Neural cell (in vitro differentiated cells): ENCODE measurements around the gene STX8. TPM values are rescaled to one million over a fixed set of nuclear protein-coding genes. Genes with fewer than 3 reads are reported as not detected.

Source experiments
- H2AFZ ChIP-seq: fragments of 200-600, 300-800 bp; sonication (generic), shearing (Covaris generic); 2 replicates; pipeline ENCODE4 v1.6.0; 2014; ENCODE audit warnings: low read depth, mild to moderate bottlenecking, antibody characterized with exemption, low read length, moderate library complexity
- H3F3A ChIP-seq: fragments of 200-600 bp; shearing (Covaris generic); 2 replicates; pipeline ENCODE4 v1.6.1; 2016; ENCODE audit warnings: mild to moderate bottlenecking, moderate library complexity, mixed read lengths, antibody characterized with exemption, low read length; ENCODE audit not compliant: insufficient read depth, poor library complexity, severe bottlenecking
- H3K27ac ChIP-seq: fragments of 200-600, 300-800 bp; sonication (generic), shearing (Covaris generic); 2 replicates; pipeline ENCODE4 v1.5.1; 2014; ENCODE audit warnings: mild to moderate bottlenecking, low read length, moderate library complexity
- H3K27me3 ChIP-seq: fragments of 300-800, 200-600 bp; sonication (generic), shearing (Covaris generic); 2 replicates; pipeline ENCODE4 v1.6.0; 2014; ENCODE audit warnings: mild to moderate bottlenecking, low read depth, low read length, moderate library complexity; ENCODE audit not compliant: insufficient read depth
- H3K36me3 ChIP-seq: fragments of 300-800, 200-600 bp; sonication (generic), shearing (Covaris generic); 2 replicates; pipeline ENCODE4 v1.5.1; 2014; ENCODE audit warnings: mild to moderate bottlenecking, antibody characterized with exemption, low read length, moderate library complexity; ENCODE audit not compliant: insufficient read depth
- H3K4me2 ChIP-seq: fragments of 300-800, 200-600 bp; sonication (generic), shearing (Covaris generic); 2 replicates; pipeline ENCODE4 v1.6.0; 2014; ENCODE audit warnings: mild to moderate bottlenecking, low read length
- H3K4me3 ChIP-seq: fragments of 300-800, 200-600 bp; sonication (generic), shearing (Covaris generic); 2 replicates; pipeline ENCODE4 v1.5.1; 2014; ENCODE audit warnings: mild to moderate bottlenecking, low read length, moderate library complexity
- H3K79me2 ChIP-seq: fragments of 200-600 bp; shearing (Covaris generic); replicated peaks from 2 replicates; pipeline ENCODE4 v1.6.0; 2014; ENCODE audit warnings: mild to moderate bottlenecking, low read length, moderate library complexity; ENCODE audit not compliant: insufficient read depth
- H3K9ac ChIP-seq: fragments of 300-800, 200-600 bp; sonication (generic), shearing (Covaris generic); 2 replicates; pipeline ENCODE4 v1.6.1; 2016; ENCODE audit warnings: mild to moderate bottlenecking, low read length, mixed read lengths
- H3K9me2 ChIP-seq: fragments of 200-600 bp; shearing (Covaris generic); 2 replicates; pipeline ENCODE4 v1.6.1; 2016; ENCODE audit warnings: mild to moderate bottlenecking, low read length, mixed read lengths; ENCODE audit not compliant: insufficient read depth
- H3K9me3 ChIP-seq: fragments of 200-600, 300-800 bp; sonication (generic), shearing (Covaris generic); 2 replicates; pipeline ENCODE4 v1.6.1; 2016; ENCODE audit warnings: mild to moderate bottlenecking, mixed run types, low read length, moderate library complexity, mixed read lengths
- H4K20me1 ChIP-seq: fragments of 200-600 bp; shearing (Covaris generic); 2 replicates; pipeline ENCODE4 v1.6.1; 2016; ENCODE audit warnings: mild to moderate bottlenecking, mixed run types; ENCODE audit not compliant: insufficient read depth
- CTCF ChIP-seq: fragments of 450-650 bp; IDR thresholded peaks from 2 replicates; pipeline ENCODE4 v1.5.1; 2014; ENCODE audit warnings: antibody characterized with exemption, mild to moderate bottlenecking, moderate library complexity; ENCODE audit not compliant: poor library complexity, severe bottlenecking
- EP300 ChIP-seq: fragments of 450-650 bp; conservative IDR thresholded peaks from 2 replicates; pipeline ENCODE4 v1.6.1; 2014; ENCODE audit warnings: antibody characterized with exemption, mild to moderate bottlenecking, moderate library complexity; ENCODE audit not compliant: poor library complexity, severe bottlenecking
- EZH2 ChIP-seq: fragments of 200-600, 300-800 bp; shearing (Covaris generic), sonication (generic); IDR thresholded peaks from 2 replicates; pipeline ENCODE4 v1.6.1; 2014; ENCODE audit warnings: antibody characterized with exemption, low read length, borderline replicate concordance, mild to moderate bottlenecking; ENCODE audit not compliant: insufficient read depth, poor library complexity, severe bottlenecking
- MXI1 ChIP-seq: fragments of 450-650 bp; conservative IDR thresholded peaks from 2 replicates; pipeline ENCODE4 v1.6.1; 2014; ENCODE audit warnings: antibody characterized with exemption, mild to moderate bottlenecking; ENCODE audit not compliant: poor library complexity, severe bottlenecking
- POLR2AphosphoS5 ChIP-seq: IDR thresholded peaks from 2 replicates; pipeline ENCODE4 v1.6.1; 2012
- RAD21 ChIP-seq: fragments of 450-650 bp; conservative IDR thresholded peaks from 2 replicates; pipeline ENCODE4 v1.6.1; 2014; ENCODE audit warnings: antibody characterized with exemption, mild to moderate bottlenecking, moderate library complexity
- REST ChIP-seq: IDR thresholded peaks from 2 replicates; pipeline ENCODE4 v1.6.1; 2012; ENCODE audit warnings: borderline replicate concordance
- SMC3 ChIP-seq: fragments of 450-650 bp; conservative IDR thresholded peaks from 2 replicates; pipeline ENCODE4 v1.6.1; 2014; ENCODE audit warnings: antibody characterized with exemption, mild to moderate bottlenecking, moderate library complexity; ENCODE audit not compliant: poor library complexity
- TAF1 ChIP-seq: IDR thresholded peaks from 2 replicates; pipeline ENCODE4 v1.6.1; 2012; ENCODE audit warnings: low read depth
- polyA plus RNA-seq: library from polyadenylated mRNA; depleted of rRNA; stranded (reverse); fragments of >200 nt; gene quantifications from 2 replicates; pipeline ENCODE4 v1.2.3, GENCODE V29; 2014

STX8 gene
- polyA plus RNA-seq, 1 donor from 2014 or later = 100 TPM

- Histone ChIP-seq H3K27me3 (no peaks in the 10 kb centered on the region), H3K4me3 (no peak overlapping the region), H3K9me3 (no peaks in the 10 kb centered on the region), H4K20me1 (no peaks in the 10 kb centered on the region), H3K27ac (no peak overlapping the region), H3K9me2 (no peaks in the 10 kb centered on the region), H3K9ac (no peak overlapping the region), H3K4me2 (no peak overlapping the region), H3K79me2 (no peaks in the 10 kb centered on the region), H2AFZ (no peak overlapping the region), H3F3A (no peaks in the 10 kb centered on the region), H3K36me3 (no peaks in the 10 kb centered on the region)
- TF ChIP-seq CTCF = no peak
- no peak for TF ChIP-seq EZH2
- no peak for TF ChIP-seq RAD21
- TF ChIP-seq EP300 = no peak
- TF ChIP-seq MXI1 = no peak
Measured at GRCh38 chr17:9294661-9295210, 280.9 kb downstream of the STX8 start.

- no peak overlapping the region for H3K9ac ChIP-seq
- no peak for TF ChIP-seq REST
- no peak for TF ChIP-seq TAF1
- TF ChIP-seq RAD21 = no peak
- no peak for TF ChIP-seq MXI1
- TF ChIP-seq EP300 = no peak
- TF ChIP-seq CTCF = no peak
- no peak for TF ChIP-seq SMC3
- no peak for TF ChIP-seq EZH2
- no peak for TF ChIP-seq POLR2AphosphoS5
- no peaks in the 10 kb centered on the region for H3K9me2 ChIP-seq
- no peaks in the 10 kb centered on the region for H3K36me3 ChIP-seq
- H3K27ac ChIP-seq = no peak overlapping the region
- no peaks in the 10 kb centered on the region for H3K9me3 ChIP-seq
- no peaks in the 10 kb centered on the region for H3F3A ChIP-seq
- H2AFZ ChIP-seq = no peak overlapping the region
- no peaks in the 10 kb centered on the region for H3K27me3 ChIP-seq
- no peaks in the 10 kb centered on the region for H4K20me1 ChIP-seq
- no peak overlapping the region for H3K4me2 ChIP-seq
- no peaks in the 10 kb centered on the region for H3K79me2 ChIP-seq
- H3K4me3 ChIP-seq = no peak overlapping the region
Measured at GRCh38 chr17:9292561-9292941, 283.1 kb downstream of the STX8 start.
